Measurements from ENCODE around the gene EXOC6B.
"Not testable (repeated sequence)": the region's sequence is repeated elsewhere in the genome, so short reads cannot be mapped to it uniquely, and the experiment has no call there.

EXOC6B gene

DNA sequence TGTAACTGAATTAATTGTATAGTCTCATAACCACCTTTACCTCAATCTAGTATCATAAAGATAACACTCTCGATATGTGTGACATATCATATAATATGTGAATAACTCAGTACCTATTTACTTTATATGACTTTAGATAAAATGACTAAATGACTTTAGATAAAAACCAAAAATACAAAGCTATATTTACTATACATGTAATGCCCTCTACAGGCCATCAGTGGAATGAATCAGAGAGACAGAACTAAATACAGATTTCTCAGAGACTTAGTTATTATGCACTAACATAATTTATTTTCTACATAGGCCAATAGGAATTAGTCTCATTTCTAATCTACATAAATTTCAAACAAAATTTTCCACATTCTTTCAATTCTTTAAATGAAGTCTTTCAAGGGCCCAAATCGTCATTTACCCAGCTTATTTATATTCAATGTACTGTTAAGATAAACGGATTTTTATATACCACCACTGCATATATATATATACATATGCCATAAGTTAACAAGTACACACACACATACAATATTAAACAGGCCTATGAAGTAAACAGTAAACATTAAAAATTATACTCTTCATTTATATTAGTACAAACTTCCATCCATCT, 219.9 kb downstream of the EXOC6B start:
- DNase-seq (ENCODE audit: low read depth): no peak

- DNase-seq (ENCODE audit: low read depth): no peak
These were observed 221.4 kb downstream of the EXOC6B start for GRCh38 chr2:72604468-72604867.

DNA sequence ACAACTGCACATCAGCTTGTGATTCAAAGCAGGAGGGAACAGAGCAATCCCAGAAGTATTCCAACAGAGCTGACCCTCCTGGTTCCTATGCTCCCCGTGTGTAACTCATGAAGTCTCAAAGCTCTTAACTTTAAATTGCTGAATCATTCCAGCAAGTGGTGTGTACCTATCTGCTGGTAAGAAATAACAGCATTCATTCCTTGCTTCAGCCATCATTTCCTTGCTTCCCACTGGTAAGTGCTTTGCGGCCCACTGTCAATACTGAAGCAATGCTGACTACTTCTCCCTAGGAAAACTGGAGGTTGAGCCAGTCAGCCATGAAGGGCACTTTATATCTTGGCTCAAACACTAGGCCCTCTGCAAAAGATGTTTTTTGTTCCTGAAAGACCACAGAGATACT, 222.4 kb downstream of the EXOC6B start:
- DNase-seq (ENCODE audit: low read depth): no peak

DNA sequence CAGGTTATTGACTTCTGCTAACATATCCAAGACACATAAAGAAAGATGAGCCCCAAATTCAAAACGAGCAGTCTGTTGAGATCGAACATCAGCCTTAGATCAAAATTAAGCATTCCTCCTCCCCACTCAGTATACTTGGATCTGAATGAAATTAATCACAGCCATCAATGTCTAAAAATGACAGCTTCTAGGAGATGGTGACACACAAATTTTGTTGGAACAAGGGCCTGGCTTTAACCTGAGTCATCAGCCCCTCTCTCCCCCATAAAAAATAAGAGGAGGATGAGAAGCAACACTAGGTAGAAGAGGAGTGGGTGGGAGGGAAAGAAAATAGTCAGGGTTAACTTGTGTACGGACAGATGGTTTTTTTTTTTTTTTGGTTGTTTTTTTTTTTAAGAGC, 223.1 kb downstream of the EXOC6B start:
- DNase-seq (ENCODE audit: low read depth): no peak

- no peak for DNase-seq (ENCODE audit: low read depth)
These were observed 223.7 kb downstream of the EXOC6B start for GRCh38 chr2:72602095-72602494.

DNA sequence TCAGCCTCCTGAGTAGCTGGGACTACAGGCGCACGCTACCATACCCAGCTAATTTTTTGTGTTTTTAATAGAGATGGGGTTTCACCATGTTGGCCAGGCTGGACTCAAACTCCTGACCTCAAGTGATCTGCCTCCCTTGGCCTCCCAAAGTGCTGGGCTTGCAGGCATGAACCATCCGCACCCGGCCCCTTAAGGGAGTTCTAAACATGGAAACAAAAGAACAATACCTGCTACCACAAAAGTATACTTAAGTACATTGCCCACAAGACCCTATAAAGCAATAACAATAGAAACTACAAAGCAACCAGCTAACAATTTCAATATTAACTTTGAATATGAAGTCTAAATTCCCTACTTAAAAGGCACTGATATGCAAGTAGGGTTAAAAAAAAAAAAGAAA, 242.0 kb downstream of the EXOC6B start:
- DNase-seq (ENCODE audit: low read depth): not testable (repeated sequence)

DNA sequence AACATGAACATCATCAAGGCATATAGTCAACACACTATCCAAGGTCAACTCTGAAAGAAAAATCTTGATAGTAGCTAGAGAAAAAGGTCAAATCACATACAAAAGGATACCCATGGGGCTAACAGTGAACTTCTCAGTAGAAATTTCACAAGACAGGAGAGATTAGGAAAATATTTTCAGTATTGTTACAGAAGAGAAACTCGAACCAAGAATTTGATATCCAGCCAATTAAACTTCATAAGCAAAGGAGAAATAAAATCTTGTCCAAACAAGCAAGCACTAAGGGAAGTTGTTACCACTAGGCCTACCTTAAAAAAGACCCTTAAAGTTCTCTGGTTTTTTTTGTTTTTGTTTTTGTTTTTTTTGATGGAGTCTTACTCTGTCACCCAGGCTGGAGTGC, 242.5 kb downstream of the EXOC6B start:
- DNase-seq (ENCODE audit: low read depth): no peak

DNA sequence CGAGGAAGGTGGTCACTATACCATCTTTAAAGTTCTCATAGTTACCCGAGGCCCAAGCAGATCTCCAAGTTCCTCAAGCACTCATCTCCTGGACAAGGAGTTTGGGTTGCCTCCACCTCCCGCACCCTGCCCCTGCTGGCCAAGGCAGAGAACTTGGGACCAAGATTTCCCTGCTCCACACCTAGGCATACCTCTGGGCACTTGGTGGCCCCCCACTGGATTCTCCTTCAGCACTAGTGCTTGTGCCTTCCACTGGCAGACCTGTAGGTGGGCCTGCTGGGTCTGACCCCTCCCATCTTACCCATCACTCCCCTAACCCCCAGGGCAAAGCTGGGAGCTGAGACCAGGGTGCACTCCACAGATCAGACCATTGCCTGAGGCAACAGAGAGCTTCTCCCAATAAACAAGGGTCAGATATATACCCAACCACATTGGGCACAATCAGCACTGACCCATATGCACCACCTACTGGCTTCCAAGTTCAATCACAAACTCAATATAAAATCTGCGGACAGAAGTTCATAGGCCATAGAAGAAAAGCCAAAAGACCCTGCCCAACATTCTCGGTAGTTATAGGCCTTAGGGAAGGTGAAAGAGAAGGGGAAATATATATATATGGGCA, 244.2 kb downstream of the EXOC6B start:
- no peak for DNase-seq (ENCODE audit: low read depth)

GRCh38 chr2:72579591-72580180, 246.1 kb downstream of the EXOC6B start:
- DNase-seq (ENCODE audit: low read depth): no peak

DNA sequence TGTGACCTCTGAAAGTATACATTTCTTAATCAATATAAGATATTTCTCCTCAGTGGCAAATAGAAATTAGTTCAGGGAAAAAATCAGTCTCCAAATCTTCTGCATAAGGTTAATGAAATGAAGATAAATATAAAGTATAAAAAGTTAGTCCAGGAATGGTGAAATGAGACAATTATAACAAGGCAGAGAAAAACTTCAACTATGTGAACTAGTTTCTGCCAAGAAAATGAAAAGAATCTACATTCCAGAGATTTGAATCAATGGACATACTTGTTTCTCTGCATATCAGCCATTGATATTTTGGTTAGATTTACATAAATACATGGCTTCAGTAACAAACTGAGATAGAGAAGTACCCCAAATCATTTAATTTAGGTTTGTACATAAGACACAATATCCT, 249.0 kb downstream of the EXOC6B start:
- DNase-seq (ENCODE audit: low read depth): no peak

DNA sequence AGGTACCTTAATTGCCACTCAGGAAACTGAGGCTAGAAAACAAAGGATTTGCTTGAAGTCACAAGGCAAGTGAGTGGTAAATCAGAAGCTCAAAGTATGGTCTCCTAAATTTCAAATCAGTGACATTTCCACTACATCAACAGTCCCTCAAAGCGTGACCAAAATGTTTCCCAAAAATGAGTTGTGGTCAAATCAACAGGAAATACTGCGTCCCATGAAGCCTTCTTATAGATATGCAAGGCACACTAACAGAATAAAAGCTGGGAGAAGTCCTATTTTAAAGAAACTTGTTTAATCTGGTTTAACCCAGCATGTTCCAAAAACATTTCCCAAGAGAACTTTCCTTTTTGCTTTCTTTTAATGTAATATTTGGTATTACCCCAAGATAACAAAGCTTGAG, 249.4 kb downstream of the EXOC6B start:
- DNase-seq (ENCODE audit: low read depth): no peak

DNA sequence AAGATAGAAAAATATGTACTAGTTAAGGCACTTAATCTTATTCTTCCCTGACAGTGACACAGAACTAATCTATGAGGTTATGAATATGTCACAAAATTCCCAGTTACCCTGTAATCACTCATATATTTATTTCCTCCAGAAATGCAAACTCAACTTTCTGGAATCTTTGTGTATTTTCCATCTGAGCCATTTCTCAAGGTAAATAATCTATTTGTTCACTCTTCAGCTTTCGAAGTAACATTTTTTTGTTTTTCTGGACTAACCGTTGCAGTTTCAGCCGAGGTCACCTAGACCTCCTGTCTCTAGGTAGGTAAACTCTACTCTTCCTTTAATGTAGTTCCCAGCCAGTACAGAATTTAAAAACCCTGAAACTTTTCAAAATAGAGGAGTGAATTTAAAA, 250.9 kb downstream of the EXOC6B start:
- no peak for DNase-seq (ENCODE audit: low read depth)

DNA sequence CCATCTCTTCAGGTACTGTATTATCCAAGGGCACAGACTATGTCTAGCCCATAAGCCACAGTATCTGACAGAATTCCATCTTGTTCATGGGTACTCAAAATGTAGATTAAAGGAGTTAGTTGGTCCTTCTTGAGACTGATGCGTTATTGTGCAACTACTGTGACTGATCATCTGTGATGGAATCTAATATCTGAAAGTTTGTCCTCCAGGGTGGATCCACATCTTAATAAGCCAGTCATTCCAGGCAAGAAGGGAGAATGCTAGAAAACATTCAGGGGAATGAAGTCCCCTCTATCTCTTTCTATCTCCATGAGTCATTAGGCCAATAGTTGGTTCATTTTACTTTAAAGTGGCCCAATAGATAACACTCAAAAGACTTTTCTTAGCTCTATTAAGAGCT, 252.6 kb downstream of the EXOC6B start:
- DNase-seq (ENCODE audit: low read depth): no peak

- DNase-seq (ENCODE audit: low read depth): no peak
These were observed 253.3 kb downstream of the EXOC6B start for GRCh38 chr2:72572501-72572900.

- no peak for DNase-seq (ENCODE audit: low read depth)
These were observed 255.4 kb downstream of the EXOC6B start for GRCh38 chr2:72570413-72570812.

- DNase-seq (ENCODE audit: low read depth): no peak
These were observed 263.2 kb downstream of the EXOC6B start for GRCh38 chr2:72562451-72563153.

DNA sequence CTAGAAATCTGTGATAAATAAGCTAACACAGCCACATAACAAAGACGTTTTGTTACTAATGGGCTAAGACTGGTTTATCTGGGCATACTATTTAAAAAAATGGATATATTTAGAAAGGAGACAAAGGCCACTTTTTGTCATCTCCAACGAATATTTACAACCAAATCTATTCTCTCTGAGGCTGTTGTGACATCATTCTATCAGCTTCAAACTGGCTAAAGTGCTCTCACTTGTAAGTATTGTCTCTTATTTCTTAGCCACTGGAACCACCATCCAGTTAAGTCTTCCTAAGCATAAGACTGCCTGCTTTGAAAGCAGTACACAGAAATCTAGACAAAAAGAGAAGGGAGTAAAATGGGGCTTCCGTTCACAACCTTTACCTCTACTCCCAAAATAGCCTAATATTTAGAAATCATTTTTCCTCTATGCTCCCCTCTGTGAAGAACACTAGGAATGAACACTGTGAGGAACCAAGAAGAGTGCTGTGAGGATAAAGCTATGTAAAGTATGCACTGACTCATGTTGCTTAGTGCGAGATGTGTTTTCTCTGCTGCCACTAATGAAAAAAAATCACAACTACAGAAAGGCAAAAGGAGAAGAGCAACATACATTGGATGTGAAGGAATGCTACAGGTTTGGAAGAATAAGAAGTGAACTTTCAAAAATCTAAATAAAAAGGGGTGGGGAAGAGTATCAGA, 264.1 kb downstream of the EXOC6B start:
- no peak for DNase-seq (ENCODE audit: low read depth)

DNA sequence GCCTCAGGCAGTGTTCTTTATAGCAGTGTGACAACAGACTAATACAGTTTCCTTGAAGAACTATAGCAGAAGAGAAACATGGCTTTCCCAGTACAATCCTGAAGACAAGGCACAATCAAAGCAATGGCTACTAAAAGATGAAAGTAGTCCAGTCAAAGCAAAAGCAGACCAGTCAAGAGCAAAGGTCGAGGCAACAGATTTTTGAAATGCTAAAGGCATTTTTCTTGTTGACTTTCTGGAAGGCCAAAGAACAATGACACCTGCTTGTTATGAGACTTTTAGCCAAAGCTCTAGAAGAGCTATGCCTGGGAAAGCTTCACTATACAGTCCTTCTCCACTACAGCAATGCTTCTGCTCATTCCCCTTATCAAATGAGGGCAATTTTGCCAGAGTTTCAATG, 269.9 kb downstream of the EXOC6B start:
- DNase-seq (ENCODE audit: low read depth): no peak

DNA sequence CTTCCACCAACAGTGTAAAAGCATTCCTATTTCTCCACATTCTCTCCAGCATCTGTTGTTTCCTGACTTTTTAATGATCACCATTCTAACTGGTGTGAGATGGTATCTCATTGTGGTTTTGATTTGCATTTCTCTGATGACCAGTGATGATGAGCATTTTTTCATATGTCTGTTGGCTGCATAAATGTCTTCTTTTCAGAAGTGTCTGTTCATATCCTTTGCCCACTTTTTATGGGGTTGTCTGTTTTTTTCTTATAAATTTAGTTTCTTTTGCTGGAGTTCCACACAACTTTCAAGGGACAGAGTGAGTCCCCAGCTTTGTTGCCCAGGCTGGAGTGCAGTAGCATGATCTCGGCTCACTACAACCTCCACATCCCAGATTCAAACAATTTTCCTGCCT, 270.5 kb downstream of the EXOC6B start:
- not testable (repeated sequence) for DNase-seq (ENCODE audit: low read depth)

DNA sequence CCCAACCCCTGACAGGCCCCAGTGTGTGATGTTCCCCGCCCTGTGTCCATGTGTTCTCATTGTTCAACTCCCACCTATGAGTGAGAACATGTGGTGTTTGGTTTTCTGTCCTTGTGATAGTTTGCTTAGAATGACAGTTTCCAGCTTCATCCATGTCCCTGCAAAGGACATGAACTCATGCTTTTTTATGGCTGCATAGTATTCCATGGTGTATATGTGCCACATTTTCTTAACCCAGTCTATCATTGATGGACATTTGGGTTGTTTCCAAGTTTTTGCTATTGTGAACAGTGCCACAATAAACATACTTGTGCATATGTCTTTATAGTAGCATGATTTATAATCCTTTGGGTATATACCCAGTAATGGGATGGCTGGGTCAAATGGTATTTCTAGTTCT, 270.9 kb downstream of the EXOC6B start:
- DNase-seq (ENCODE audit: low read depth): not testable (repeated sequence)

DNA sequence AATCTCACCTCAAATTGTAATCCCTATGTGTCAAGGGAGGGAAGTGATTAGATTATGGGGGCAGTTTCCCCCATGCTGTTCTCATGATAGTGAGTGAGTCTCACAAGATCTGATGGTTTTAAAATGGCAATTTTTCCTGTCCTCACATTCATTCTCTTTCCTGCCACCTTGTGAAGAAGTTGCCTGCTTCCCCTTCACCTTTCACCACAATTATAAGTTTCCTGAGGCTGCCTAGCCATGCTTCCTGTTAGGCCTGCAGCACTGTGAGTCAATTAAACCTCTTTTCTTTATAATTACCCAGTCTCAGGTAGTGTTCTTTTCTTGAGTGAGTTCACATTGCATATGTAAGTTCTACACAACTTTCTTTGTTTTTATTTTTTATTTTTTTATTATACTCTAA, 271.5 kb downstream of the EXOC6B start:
- DNase-seq (ENCODE audit: low read depth): no peak

DNA sequence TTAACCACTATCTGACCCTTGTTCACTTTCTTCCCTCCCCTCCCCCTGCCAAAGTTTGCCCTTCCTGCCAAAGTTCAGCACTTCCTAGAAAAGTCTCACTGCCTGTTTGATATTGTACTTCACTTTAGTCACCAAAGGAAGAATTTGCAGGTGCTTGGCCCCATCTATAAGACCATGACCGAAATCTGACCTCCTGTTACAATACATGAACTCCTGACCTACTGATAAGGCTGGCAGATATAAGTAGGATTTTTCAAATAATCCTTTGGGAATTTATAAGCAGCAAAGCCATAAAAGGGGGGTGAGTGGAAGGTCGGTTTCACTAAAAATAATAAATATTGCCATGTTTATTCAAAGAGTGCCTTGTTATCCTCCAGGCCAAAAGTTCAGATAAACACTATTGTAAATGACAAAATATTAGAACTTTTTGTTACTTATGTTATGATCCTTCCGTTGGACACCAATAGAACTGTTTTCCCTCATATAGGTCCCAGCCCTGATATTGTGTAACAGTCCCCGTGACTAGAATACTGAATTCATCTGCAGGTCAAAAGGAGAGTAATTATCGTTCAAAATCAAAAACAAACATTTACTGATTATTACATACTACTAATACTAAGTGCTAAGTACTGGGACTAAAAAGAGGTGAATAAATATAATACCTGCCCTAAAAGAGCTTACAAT, 277.6 kb downstream of the EXOC6B start:
- no peak for DNase-seq (ENCODE audit: low read depth)

Measured in activated T-cell treated with anti-CD3 and anti-CD28 coated beads for 1 hour (primary cell).